Keratinocyte (primary cell): ENCODE data around the gene WIPF3. TPM values are rescaled to one million over a fixed set of nuclear protein-coding genes. Genes with fewer than 3 reads are reported as not detected.

Source experiments
- DNase-seq: peaks from one replicate; pipeline ENCODE4 v3.0.0-alpha.2; 2011; ENCODE audit warnings: low read depth, missing footprints, low spot score
- FAIRE-seq: peaks from 2 replicates; lab custom pipeline; 2011; peaks lifted over from hg19 to GRCh38; lab: Jason Lieb, UNC
- H2AFZ ChIP-seq: 2 replicates; pipeline ENCODE4 v1.6.0; 2012; ENCODE audit warnings: low read length, control low read depth, inconsistent platforms; ENCODE audit not compliant: control insufficient read depth
- H3K27ac ChIP-seq: 2 replicates; pipeline ENCODE4 v1.5.1; 2011; ENCODE audit warnings: low read length; ENCODE audit not compliant: control insufficient read depth, insufficient read depth
- H3K27me3 ChIP-seq: 3 replicates; pipeline ENCODE4 v1.6.0; 2011; ENCODE audit warnings: low read length; ENCODE audit not compliant: control insufficient read depth, insufficient read depth; ENCODE audit errors: extremely low read depth
- H3K36me3 ChIP-seq, 2 experiments: 2 replicates in 1 of 2; 3 replicates in 1 of 2; pipeline ENCODE4 v1.5.1; 2011; ENCODE audit warnings: low read length in 2 of 2, mild to moderate bottlenecking in 1 of 2; ENCODE audit not compliant: control insufficient read depth in 2 of 2, insufficient read depth in 2 of 2; ENCODE audit errors: extremely low read depth in 1 of 2
- H3K4me1 ChIP-seq: 3 replicates; pipeline ENCODE4 v1.5.1; 2011; ENCODE audit warnings: low read length; ENCODE audit not compliant: control insufficient read depth, insufficient read depth; ENCODE audit errors: extremely low read depth
- H3K4me2 ChIP-seq: 3 replicates; pipeline ENCODE4 v1.6.0; 2011; ENCODE audit warnings: low read depth, low read length; ENCODE audit not compliant: control insufficient read depth, insufficient read depth; ENCODE audit errors: extremely low read depth
- H3K4me3 ChIP-seq, 3 experiments: fragments of 200-600 bp in 1 of 3; sonication (generic) in 1 of 3; 2 replicates in 2 of 3; 3 replicates in 1 of 3; pipeline ENCODE4 v1.5.1; 2011 to 2016; ENCODE audit warnings: low read length in 3 of 3, mild to moderate bottlenecking in 3 of 3, control low read depth in 2 of 3, inconsistent platforms in 1 of 3, low read depth in 1 of 3, mixed read lengths in 1 of 3, mixed run types in 1 of 3, moderate library complexity in 1 of 3; ENCODE audit not compliant: control insufficient read depth in 2 of 3, insufficient read depth in 2 of 3; ENCODE audit errors: extremely low read depth in 1 of 3
- H3K79me2 ChIP-seq: 2 replicates; pipeline ENCODE4 v1.6.0; 2012; ENCODE audit warnings: low read length; ENCODE audit not compliant: control insufficient read depth, insufficient read depth
- H3K9ac ChIP-seq: 3 replicates; pipeline ENCODE4 v1.6.0; 2011; ENCODE audit warnings: low read length; ENCODE audit not compliant: control insufficient read depth, insufficient read depth; ENCODE audit errors: extremely low read depth
- H3K9me1 ChIP-seq: 3 replicates; pipeline ENCODE4 v1.6.0; 2011; ENCODE audit warnings: low read length; ENCODE audit not compliant: control insufficient read depth, insufficient read depth; ENCODE audit errors: extremely low read depth
- H3K9me3 ChIP-seq: 2 replicates; pipeline ENCODE4 v1.5.1; 2012; ENCODE audit warnings: low read depth, low read length; ENCODE audit not compliant: control insufficient read depth
- H4K20me1 ChIP-seq: 3 replicates; pipeline ENCODE4 v1.6.0; 2011; ENCODE audit warnings: low read length; ENCODE audit not compliant: control insufficient read depth, insufficient read depth; ENCODE audit errors: extremely low read depth
- CTCF ChIP-seq, 3 experiments: IDR thresholded peaks in 1 of 3; conservative IDR thresholded peaks in 1 of 3; optimal IDR thresholded peaks in 1 of 3; 2 replicates in 2 of 3; 3 replicates in 1 of 3; pipeline versions ENCODE3 to v1.5.1; 2011; ENCODE audit warnings: low read length in 3 of 3, mild to moderate bottlenecking in 3 of 3, moderate library complexity in 2 of 3, control low read depth in 1 of 3, inconsistent platforms in 1 of 3; ENCODE audit not compliant: insufficient read depth in 2 of 3; ENCODE audit errors: extremely low read depth in 1 of 3
- EZH2 ChIP-seq: IDR thresholded peaks from one replicate; pipeline ENCODE4 v1.6.1; 2012; ENCODE audit warnings: inconsistent platforms, mild to moderate bottlenecking, low read length, moderate library complexity
- dilution Hi-C: fragments of 300-500 bp; cut with MboI; formaldehyde crosslinking; loops from one replicate; pipeline ENCODE4 v1.7.0; 2020; ENCODE audit warnings: low sequenced_read_pairs; ENCODE audit not compliant: extremely low pct_ligation_motif_present
- polyA plus RNA-seq, 5 experiments: library from polyadenylated mRNA; depleted of rRNA in 3 of 5; stranded (reverse) in 3 of 5; stranded (forward) in 1 of 5; unstranded in 1 of 5; fragments of >200 nt; gene quantifications; 1 replicate in 1 of 5; 2 replicates in 3 of 5; 3 replicates in 1 of 5; pipeline versions ENCODE4 v1.2.1 to v1.2.3, GENCODE V29; 2011 to 2012; ENCODE audit warnings: missing spikeins in 2 of 5, low read depth in 1 of 5, low replicate concordance in 1 of 5

Gene WIPF3
- polyA plus RNA-seq, 1 donor (not counting 4 experiments of a cell fraction or from before 2014, with no cell fraction given) = 0.04 TPM

- dilution Hi-C loops = no loop called here
- Histone ChIP-seq H3K4me2 (no peak overlapping the region), H3K9ac (no peak overlapping the region), H4K20me1 (no peaks in the 10 kb centered on the region), H3K36me3 (no peaks in the 10 kb centered on the region), H3K9me1 (no peaks in the 10 kb centered on the region), H3K9me3 (no peaks in the 10 kb centered on the region), H3K4me1 (no peaks in the 10 kb centered on the region), H2AFZ (no peak overlapping the region), H3K79me2 (no peaks in the 10 kb centered on the region), H3K27me3 (peaks cover 28% of the 10 kb centered on the region), H3K4me3 (no peak overlapping the region), H3K27ac (no peak overlapping the region)
- FAIRE-seq (no peak), DNase-seq (no peak)
- no peak for TF ChIP-seq EZH2
- no peak for TF ChIP-seq CTCF (optimal IDR thresholded peaks at IDR 0.05 in 1 of 3, IDR thresholded peaks at IDR 0.05 in 1 of 3, conservative IDR thresholded peaks at IDR 0.05 in 1 of 3; ENCODE audit: extremely low read depth in 1 of 3, insufficient read depth in 2 of 3, low read length in 3 of 3)
These were observed 52.1 kb downstream of the WIPF3 start for GRCh38 chr7:29858191-29858951.

GRCh38 chr7:29859104-29859503, 52.8 kb downstream of the WIPF3 start:
- Histone ChIP-seq H3K27ac (no peak overlapping the region), H3K79me2 (no peaks in the 10 kb centered on the region), H4K20me1 (no peaks in the 10 kb centered on the region), H3K9ac (no peak overlapping the region), H3K9me3 (no peaks in the 10 kb centered on the region), H3K4me3 (no peak overlapping the region), H3K4me2 (no peak overlapping the region), H3K4me1 (no peaks in the 10 kb centered on the region), H3K27me3 (peaks cover 20% of the 10 kb centered on the region), H3K9me1 (no peaks in the 10 kb centered on the region), H3K36me3 (no peaks in the 10 kb centered on the region), H2AFZ (no peak overlapping the region)
- no peak for FAIRE-seq
- dilution Hi-C loops = no loop called here
- no peak for TF ChIP-seq CTCF (optimal IDR thresholded peaks at IDR 0.05 in 1 of 3, IDR thresholded peaks at IDR 0.05 in 1 of 3, conservative IDR thresholded peaks at IDR 0.05 in 1 of 3; ENCODE audit: extremely low read depth in 1 of 3, insufficient read depth in 2 of 3, low read length in 3 of 3)
- no peak for TF ChIP-seq EZH2
- no peak for DNase-seq
